Endometrial microvascular endothelial cells (primary cell): ENCODE results near the gene ZMYND8. TPM values are rescaled to one million over a fixed set of nuclear protein-coding genes. Genes with fewer than 3 reads are reported as not detected.

Experiments
- in situ Hi-C: cut with HindIII; loops from 2 replicates; pipeline ENCODE4 v1.10.0; 2017; ENCODE audit warnings: low sequenced_read_pairs, low pct_unique_long_range_greater_than_20kb; ENCODE audit errors: inconsistent ontology term
- total RNA-seq: library from RNA; depleted of rRNA; stranded (reverse); fragments of >200 nt; gene quantifications from one replicate; pipeline ENCODE4 v1.2.3, GENCODE V29; 2015; ENCODE audit errors: inconsistent ontology term

The ZMYND8 gene
- total RNA-seq, 1 donor from 2014 or later, result 22.4 TPM

DNA sequence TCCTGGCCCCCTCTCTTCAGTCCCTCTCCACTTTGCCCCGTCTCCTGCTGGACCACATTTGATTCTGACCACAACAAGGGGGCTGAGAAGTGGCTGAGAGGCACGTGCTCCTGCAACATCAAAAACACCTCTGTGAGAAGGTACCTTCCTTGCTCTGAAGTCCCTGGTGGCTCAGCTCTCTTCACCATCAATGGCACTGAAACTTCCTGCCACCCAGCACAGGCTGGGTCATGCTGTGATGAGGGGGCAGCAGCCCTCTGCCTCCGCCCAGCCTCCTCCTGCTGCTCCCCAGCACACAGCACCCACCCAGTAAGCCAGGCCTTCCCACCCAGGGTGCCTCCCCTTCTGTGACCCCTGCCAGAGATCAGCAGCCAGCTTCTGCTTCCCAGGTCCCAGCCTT, 10.3 kb downstream of the ZMYND8 start:
- in situ Hi-C loops, result no loop called here

DNA sequence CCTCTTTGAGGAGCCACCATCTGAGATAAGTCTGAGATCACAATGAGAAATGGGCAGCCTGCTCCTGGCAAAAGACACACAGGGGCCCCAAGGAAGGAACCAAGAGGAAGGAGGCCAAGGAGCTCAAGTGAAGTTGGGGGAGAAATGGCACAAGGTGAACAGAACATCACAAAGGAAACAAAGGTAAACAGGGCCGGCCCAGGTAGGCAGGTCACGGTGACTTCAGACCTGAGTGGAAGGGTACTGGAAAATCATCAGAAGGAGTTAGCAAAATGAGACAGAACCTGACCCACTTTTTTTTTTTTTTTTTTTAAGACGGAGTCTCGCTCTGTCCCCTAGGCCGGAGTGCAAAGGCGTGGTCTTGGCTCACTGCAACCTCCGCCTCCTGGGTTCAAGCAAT, 11.3 kb downstream of the ZMYND8 start:
- in situ Hi-C loops, result no loop called here

DNA sequence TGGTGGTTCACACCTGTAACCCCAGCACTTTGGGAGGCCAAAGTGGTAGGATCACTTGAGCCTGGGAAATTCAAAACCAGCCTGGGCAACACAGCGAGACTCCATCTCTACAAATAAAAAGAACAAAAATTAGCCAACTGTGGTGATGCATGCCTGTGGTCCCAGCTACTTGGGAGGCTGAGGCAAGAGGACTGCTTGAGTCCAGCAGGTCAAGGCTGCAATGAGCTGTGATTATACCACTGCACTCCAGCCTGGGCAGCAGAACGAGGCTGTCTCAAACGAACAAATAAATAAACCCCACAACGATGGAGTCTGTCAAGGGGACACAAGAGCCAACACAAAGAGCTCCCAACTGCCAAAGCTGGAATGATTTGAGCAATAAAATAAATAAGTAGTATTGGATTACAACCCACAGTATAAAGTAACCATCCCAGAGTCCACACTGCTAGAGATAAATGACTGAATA, 13.5 kb downstream of the ZMYND8 start:
- in situ Hi-C loops, result no loop called here

DNA sequence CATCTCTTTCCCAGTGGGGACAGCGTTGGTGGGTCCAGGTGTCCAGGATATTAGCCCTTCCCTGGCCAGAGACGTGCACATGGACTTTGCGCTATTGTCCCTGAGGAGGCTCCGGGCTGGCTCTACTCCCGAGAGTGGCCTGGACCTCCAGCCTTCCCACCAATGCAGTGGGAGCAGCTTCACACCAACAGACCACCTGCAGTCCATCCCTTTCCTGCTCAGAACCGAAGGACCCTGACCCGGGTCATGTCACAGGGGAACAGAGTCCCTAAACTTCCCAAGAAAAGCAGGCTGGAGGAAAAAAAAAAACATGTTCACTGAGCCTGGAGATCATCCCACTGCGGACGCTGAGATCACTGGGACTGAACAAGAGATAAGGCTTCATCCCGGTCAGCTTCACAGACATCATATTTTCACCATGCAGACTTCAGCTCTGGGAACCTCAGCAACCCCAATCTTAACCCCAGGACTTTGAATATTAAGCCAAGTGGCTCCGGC, 18.3 kb downstream of the ZMYND8 start:
- in situ Hi-C loops, result no loop called here

DNA sequence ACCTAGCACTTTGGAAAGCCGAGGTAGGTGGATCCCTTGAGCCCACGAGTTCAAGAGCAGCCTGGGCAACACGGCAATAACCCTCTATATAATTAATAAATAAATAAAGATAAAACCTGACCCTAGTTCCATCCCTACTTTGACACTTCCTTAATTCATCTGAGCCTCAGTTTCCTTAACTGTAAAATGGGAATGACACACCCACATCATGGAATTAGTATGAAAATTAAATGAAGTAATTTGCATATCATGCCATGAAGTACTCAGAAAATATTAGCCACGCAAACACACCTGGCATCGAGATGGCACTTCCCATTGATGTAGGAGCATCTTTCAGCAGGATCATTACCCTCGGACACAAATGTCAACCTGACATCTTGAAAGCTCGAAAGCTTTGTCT, 19.1 kb downstream of the ZMYND8 start:
- in situ Hi-C loops, result no loop called here

DNA sequence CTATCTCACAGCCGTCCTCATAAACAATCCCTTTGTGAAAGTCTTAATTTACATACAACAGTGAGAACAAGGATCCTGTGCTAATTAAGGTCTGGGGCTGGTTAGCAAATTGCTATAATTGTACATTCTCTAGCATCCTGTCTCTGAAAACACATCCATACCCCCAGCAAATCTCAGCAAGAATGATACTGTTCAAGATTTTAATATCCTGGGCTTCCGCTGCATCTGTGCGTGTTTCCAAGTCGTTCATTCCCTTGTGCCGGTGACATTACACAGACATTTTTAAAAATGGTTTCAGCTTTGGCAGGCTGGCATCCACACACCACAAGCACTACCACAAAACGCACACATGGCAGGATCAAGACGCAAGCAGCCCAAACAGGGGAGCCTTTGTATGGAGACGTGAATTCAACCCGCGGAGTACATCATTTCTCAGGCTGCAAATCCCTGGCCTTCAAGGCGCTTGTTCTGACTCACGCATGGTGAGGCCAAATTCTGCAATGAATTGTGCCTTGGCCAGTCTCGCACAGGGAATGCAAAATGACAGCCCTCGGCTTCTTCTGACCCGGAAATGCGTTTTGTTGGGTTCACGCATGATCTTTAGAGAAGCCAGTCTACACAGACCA, 20.3 kb downstream of the ZMYND8 start:
- in situ Hi-C loops, result no loop called here

DNA sequence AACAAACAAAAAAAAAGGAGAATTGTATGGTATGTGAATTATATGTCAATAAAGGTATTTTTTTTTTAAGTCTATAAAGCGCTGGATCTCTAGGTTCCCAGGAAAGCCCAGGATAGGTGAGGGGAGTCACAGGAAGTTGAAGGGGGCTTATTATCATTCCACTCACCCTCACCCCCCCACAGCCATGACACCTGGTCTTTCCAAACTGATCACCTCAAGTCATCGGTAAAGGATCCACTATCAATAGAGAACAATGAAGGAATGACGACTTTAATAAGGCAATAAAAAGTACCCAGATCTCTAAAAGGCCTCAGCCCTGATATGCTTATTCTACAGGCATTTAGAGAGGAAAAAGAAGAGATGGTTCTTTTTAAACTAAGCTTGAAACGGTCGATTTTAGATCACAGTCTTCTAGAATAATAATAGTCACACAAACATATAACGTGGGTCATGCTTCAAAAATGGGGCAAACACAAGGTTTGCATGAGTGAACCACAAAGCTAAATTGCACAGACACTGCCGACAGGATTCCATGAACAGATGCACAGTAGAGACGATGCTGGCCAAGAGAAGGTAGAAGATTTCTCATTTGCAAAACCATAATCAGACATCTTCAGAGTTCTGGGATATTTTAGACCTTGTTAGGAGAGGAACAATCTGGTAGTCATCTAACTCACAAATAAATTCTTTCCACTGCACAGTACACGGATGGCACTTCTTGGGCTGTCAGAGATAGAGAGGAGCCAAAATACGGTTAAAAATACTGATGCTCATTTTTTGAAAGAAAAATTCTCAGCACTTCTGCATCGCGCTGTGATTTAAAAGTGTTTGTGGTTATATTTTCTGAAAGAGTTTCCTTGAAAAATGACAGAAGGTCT, 21.0 kb downstream of the ZMYND8 start:
- in situ Hi-C loops, result no loop called here

DNA sequence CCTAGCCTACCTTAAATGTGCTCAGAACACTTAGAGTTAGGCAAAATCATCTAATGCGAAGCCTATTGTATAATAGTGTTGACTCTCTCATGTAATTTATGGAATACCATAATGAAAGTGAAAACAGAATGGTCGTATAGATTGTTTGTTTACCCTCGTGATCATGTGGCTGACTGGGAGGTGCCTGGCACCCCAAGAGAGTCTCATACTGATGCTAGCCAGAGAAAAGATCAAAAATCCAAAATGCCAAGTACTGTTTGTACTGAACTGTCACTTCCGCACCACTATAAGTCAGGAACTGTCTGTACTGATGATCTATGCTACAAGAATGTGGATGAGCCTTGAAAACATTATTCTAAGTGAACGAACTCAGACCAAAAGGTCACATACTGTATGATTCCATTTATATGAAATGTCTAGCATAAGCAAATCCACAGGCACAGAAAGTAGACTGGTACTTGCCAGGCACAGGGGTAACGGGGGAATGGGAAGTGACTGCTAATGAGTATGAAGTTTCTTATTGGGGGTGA, 22.4 kb downstream of the ZMYND8 start:
- in situ Hi-C loops, result no loop called here

DNA sequence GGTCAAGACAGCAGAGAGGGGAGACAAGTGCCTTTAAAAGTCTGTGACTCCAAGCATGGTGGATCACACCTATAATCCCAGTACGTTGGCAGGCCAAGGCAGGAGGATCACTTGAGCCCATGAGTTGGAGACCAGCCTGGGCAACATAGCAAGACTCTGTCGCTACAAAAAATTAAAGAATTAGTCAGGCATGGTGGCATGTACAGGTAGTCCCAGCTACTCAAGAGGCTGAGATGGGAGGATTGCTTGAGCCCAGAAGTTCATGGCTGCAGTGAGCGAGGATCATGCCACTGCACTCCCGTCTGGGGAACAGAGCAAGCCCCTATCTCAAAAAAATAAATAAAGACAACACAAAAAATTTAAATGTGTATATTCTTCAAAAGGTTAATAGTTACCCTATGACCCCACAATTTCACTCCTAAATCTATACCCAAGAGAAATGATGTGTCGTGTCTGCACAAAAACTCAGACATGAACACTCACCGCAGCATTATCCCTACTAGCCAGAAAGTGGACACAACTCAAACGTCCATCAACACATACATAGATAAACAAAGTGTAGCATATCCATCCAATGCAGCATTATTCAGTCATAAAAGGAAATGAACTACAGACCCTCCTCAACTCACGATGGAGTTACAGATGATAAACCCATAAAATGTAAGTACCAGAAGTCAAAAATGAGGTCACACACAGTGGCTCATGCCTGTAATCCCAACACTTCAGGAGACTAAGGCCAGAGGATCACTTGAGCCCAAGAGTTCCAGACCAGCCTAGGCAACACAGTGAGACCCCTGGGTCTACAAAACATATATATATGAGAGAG, 23.9 kb downstream of the ZMYND8 start:
- in situ Hi-C loops, result no loop called here

DNA sequence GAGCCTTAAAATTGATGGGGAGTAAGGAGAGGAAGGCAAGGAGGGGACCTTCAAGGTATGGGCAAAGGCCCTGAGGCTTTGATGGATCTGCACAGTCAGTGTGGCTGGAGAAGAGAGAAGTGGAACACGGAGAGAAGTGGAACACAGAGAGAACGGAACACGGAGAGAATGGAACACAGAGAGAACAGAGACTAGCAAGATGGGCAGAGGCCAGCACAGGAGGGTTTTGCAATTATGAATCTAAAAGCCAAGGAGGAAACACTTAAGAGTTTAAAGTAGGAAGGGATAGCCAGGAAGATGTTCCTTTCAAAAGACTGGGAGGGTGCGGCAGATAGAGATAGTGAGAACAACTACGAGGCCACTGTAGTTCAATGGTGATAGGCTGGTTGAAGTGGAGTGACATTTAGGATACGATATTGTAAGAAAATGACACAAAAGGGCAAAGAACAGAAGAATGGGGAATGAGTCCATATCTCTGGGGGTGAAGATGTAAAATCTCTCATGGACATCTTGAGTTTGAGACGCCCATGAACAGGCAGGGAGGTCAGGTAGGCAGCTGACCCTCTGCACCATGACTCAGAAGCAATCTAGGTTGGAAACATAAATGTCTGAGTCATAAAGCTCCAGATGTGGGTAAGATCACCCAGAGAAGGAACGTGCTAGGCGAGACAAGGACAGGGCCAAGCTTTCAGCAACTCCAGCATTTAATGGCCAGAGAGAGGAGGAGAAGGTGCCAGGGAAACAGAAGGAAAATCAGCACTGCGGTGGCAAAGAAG, 25.4 kb downstream of the ZMYND8 start:
- in situ Hi-C loops, result no loop called here

DNA sequence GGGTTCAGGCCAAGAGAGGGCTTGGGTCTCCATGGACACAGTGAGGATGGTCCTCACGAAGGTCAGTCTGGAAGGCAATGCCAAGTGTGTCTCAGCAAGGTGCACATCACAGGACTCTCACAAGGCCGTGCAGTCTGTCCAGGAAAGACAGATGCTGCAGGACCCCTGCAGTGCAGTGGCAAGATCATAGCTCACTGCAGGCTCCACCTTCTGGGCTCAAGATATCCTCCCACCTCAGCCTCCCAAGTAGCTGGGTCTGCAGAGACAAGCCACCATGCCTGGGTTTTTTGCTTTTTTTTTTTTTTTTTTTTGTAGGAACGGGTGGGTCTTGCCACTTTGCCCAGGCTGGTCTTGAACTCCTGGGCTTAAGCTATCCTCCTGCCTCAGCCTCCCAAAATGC, 26.4 kb downstream of the ZMYND8 start:
- in situ Hi-C loops, result no loop called here

DNA sequence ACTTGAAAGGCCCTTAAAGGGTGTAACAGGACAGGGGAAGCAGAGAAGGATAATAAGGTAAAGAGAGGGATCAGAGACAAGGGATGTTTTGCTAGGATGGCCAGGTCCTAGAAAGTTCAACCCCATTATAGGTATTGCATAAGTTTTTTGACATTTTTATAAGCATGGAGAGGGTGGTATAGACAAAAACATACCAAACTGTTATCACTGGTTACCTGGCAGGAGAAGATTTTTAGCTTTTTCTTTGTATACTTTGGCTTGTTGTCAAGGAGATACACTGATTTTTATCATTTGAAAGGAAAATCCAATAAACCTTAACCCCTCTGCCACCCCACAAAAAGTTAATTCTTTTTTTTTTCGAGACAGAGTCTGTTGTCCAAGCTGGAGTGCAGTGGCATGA, 28.4 kb downstream of the ZMYND8 start:
- in situ Hi-C loops, result no loop called here

DNA sequence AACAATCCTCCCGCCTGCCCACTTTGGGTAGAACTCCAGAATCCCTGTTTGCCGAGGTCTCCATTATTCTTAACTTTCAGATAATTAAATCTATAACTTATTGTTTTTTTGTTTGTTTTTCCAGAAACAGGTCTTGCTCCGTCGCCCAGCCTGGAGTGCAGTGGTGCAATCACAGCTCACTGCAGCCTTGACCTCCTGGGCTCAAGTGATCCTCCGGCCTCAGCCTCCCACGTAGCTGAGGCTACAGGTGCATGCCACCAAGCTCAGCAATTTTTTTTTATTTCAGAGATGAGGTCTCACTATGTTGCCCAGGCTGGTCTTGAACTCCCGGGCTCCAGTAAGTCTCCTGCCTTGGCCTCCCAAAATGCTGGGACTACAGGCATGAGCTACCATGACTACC, 28.8 kb downstream of the ZMYND8 start:
- in situ Hi-C loops, result no loop called here

DNA sequence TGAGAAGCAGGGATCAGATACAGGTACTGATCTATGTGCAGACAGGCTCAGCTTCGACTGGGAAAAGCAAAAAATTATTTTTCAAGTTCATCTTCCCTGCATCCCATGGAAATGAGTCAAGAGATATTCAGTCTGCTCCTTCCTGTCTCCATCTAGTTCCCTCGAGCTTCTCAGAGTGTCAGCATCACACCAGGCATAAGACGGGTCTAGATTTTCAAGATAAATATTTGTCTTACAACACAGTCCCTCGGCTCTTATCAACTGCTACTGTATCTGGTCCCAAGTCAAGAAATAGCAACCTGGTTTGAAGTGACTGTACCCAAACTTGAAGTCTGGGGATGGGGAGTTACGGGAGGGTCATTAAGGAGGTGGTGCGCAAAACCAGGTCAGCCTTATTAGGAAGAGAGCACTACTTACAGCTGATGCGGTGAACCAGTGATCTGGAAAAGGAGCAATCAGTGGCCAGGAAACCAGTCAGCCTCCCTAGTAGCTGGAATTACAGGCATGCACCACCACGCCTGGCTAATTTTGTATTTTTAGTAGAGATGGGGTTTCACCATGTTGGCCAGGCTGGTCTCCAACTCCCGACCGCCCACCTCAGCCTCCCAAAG, 29.7 kb downstream of the ZMYND8 start:
- in situ Hi-C loops, result no loop called here

DNA sequence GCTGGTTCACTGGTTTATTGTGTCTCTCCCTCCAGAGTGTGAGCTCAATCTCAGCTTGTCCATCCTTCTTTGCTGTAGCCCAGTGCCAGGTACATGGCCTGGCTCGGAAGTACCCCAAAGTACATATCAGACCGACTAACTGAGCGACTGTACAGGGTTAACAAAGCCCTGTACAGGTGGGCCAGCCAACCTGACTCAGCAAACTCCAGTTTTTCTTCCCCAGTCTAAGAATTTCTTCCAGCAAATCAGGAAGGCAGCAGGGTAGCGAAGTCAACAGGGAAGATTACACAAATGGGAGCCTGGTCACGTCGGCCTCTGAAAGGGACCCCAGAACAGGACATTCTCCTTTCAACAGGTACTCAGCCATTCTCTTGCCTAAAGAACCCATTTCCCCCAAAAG, 31.3 kb downstream of the ZMYND8 start:
- in situ Hi-C loops, result no loop called here

DNA sequence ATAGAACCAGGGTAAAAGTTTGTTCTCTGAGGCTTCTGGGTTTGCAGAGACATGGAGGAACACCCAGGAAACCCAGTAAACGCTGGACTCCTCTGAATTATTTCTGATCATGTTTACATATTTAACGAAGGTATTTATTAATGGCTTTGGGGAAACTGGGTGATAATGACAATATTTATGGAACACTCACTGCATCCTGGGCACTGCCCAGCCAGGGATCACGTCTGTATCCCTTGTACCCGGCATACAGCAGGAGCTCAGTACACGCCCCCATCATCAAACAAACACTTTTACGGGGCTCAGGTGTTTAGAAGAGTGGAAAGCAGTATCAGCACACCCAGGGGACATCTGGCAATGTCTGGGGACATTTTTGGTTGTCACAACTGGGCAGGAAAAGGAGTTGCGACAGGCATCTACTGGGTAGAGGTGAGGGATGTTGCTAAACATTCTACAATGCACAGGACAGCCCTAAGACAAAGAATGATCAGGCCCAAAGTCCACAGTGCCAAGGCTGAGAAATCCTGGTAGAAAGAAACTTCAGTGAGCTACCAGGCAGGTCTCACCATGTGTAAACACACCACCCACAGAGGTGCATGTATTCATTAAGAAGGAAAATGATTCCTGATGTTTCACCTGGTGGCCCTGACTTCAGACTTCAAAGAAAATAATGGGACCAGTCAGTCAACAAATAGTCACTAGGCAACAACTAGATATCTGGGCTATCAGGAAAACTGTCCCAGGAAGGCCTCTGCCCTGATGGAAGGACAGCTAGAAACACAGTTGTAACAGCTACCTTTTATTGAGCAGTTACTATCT, 35.3 kb downstream of the ZMYND8 start:
- in situ Hi-C loops, result no loop called here

DNA sequence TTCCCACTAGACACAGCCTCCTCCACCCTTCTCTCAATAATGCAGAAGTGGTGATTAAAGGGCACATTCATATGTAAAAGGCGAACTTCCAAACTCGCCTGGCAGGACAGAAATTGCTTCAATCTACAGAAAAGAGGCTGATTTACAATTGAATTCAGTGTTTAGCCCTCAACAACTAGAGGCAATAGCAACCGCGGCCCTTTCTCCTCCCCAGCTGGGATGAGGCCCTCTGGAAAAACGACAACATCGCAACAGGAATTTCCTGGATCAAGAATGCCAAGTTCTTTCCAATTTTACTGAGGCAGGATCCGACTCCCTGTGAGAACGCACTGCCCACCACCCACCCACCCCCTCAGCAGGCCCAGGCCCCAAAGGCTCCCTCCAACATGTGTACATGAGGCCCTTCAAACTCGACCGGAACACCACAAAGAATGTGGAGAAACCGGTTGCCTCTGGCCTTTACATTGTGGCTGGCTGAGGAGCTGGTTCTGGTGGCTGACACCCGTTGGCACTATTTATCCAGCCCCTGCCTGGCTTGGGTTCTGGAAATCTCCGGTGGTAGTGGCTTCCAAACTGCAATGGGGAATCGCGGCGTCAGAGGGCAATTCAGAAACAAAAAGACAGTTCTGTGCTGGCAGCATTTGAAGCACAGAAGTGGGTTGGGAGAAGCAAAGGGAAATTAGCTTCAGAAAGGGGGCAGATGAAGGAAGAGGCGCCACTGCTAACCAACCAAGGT, 36.8 kb downstream of the ZMYND8 start:
- in situ Hi-C loops, result loop anchor here (5.0 kb wide), 1 partner anchor 63 kb away; no protein-coding TSS in a partner anchor
